SU-DHL-6 (cell line): ENCODE measurements around the gene UPK1A.
A peak's percentile ranks its signal among the peaks of the same experiment; 100 is the strongest.

Source experiments
- H2AFZ ChIP-seq: fragments of 200-600 bp; sonication (generic); 2 replicates; pipeline ENCODE4 v1.6.1; 2014; ENCODE audit warnings: low read depth, mild to moderate bottlenecking, moderate library complexity, mixed read lengths, antibody characterized with exemption, low read length; ENCODE audit not compliant: severe bottlenecking
- H3F3A ChIP-seq: fragments of 200-600 bp; shearing (Covaris generic); 2 replicates; pipeline ENCODE4 v1.6.0; 2016; ENCODE audit warnings: antibody characterized with exemption, mild to moderate bottlenecking; ENCODE audit not compliant: insufficient read depth
- H3K27ac ChIP-seq: fragments of 200-600 bp; sonication (generic); 2 replicates; pipeline ENCODE4 v1.5.1; 2016; ENCODE audit warnings: low read depth, mild to moderate bottlenecking, low read length, moderate library complexity, mixed read lengths
- H3K27me3 ChIP-seq: fragments of 200-600 bp; sonication (generic), shearing (Covaris generic); 2 replicates; pipeline ENCODE4 v1.6.0; 2014; ENCODE audit warnings: mild to moderate bottlenecking, low read length
- H3K36me3 ChIP-seq: fragments of 200-600 bp; sonication (generic); 2 replicates; pipeline ENCODE4 v1.6.1; 2014; ENCODE audit warnings: mild to moderate bottlenecking, low read length, mixed read lengths
- H3K4me2 ChIP-seq: fragments of 300-600, 200-600 bp; shearing (Covaris generic), sonication (generic); 2 replicates; pipeline ENCODE4 v1.6.0; 2014; ENCODE audit warnings: low read length, low read depth, mild to moderate bottlenecking; ENCODE audit not compliant: poor library complexity, severe bottlenecking
- H3K4me3 ChIP-seq: fragments of 200-600 bp; sonication (generic); 2 replicates; pipeline ENCODE4 v1.5.1; 2014; ENCODE audit warnings: antibody characterized with exemption, low read length, mild to moderate bottlenecking, mixed read lengths; ENCODE audit not compliant: insufficient read depth, poor library complexity, severe bottlenecking
- H3K79me2 ChIP-seq: fragments of 200-600 bp; sonication (generic); 2 replicates; pipeline ENCODE4 v1.6.1; 2014; ENCODE audit warnings: mild to moderate bottlenecking, low read length, moderate library complexity; ENCODE audit not compliant: insufficient read depth
- H3K9ac ChIP-seq: fragments of 200-600 bp; sonication (generic); 2 replicates; pipeline ENCODE4 v1.7.0; 2014; ENCODE audit warnings: mild to moderate bottlenecking, low read length
- H3K9me2 ChIP-seq: fragments of 200-600 bp; sonication (generic); replicated peaks from 2 replicates; pipeline ENCODE4 v1.6.1; 2014; ENCODE audit warnings: low read length; ENCODE audit not compliant: insufficient read depth
- H3K9me3 ChIP-seq: fragments of 200-600 bp; sonication (generic); 2 replicates; pipeline ENCODE4 v1.6.1; 2014; ENCODE audit warnings: low read length, mixed read lengths; ENCODE audit not compliant: insufficient read depth
- H4K20me1 ChIP-seq: fragments of 200-600 bp; sonication (generic); 2 replicates; pipeline ENCODE4 v1.6.1; 2014; ENCODE audit warnings: low read depth, mild to moderate bottlenecking, antibody characterized with exemption, low read length, moderate library complexity, mixed read lengths
- EZH2phosphoT487 ChIP-seq: fragments of 200-600 bp; sonication (generic), shearing (Covaris generic); conservative IDR thresholded peaks from 2 replicates; pipeline ENCODE4 v1.6.1; 2018; ENCODE audit warnings: mild to moderate bottlenecking, antibody characterized with exemption, low read length, moderate library complexity, mixed read lengths
- TF ChIP-seq, protein P1 (sequence below): fragments of 200-600 bp; sonication (generic); IDR thresholded peaks from one replicate; pipeline ENCODE4 v1.5.1; 2017; ENCODE audit warnings: antibody characterized with exemption, mild to moderate bottlenecking, low read length, moderate library complexity; ENCODE audit not compliant: insufficient read depth, poor library complexity, severe bottlenecking

UPK1A gene

DNA sequence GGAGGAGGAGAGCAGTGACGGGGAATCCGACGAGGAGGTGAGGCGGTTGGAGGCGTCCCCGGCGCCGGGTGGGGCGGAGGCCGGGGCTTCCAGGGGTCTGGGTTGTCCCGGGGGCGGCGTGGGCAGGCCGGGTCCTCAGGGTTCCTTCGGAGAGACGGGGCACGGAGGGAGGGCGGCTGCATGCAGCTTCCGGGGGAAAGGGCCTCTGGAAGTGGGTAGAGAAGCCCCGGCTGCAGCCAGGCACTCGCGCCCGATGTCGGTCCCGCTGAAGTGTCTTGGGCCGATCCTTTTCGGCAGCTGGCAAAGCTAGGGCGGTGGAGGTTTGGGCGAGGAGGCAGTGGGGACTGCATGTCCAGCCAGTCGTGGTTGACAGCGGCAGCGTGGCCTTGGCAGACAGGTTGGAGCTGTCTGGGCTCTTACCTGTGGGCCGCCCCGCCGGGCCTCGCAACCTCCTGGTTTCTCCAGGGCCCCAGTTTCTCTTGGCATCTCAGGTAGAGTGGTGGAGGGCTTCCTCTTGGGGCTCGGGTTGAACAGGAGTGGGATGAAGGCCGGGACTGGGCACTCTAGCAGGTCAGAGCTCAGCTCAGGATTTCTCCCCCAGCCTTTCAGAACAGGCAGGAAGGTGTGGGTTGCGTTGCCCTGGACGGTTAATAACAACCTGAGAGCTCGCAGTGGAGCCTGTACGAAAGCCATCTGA lies 52.2 kb downstream of the UPK1A start:
- H3K9ac ChIP-seq = peak overlapping the region; percentile 69
- no peaks in the 10 kb centered on the region for H3K36me3 ChIP-seq
- H3K79me2 ChIP-seq = peaks cover 22% of the 10 kb centered on the region
- H4K20me1 ChIP-seq = no peaks in the 10 kb centered on the region
- no peaks in the 10 kb centered on the region for H3F3A ChIP-seq
- peak overlapping the region; percentile 65 for H3K4me3 ChIP-seq
- H3K9me3 ChIP-seq = no peaks in the 10 kb centered on the region
- TF ChIP-seq EZH2phosphoT487 = no peak
- TF ChIP-seq, protein P1, sequence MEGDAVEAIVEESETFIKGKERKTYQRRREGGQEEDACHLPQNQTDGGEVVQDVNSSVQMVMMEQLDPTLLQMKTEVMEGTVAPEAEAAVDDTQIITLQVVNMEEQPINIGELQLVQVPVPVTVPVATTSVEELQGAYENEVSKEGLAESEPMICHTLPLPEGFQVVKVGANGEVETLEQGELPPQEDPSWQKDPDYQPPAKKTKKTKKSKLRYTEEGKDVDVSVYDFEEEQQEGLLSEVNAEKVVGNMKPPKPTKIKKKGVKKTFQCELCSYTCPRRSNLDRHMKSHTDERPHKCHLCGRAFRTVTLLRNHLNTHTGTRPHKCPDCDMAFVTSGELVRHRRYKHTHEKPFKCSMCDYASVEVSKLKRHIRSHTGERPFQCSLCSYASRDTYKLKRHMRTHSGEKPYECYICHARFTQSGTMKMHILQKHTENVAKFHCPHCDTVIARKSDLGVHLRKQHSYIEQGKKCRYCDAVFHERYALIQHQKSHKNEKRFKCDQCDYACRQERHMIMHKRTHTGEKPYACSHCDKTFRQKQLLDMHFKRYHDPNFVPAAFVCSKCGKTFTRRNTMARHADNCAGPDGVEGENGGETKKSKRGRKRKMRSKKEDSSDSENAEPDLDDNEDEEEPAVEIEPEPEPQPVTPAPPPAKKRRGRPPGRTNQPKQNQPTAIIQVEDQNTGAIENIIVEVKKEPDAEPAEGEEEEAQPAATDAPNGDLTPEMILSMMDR = no peak
- no peaks in the 10 kb centered on the region for H3K27me3 ChIP-seq
- H3K9me2 ChIP-seq = no peaks in the 10 kb centered on the region
- H2AFZ ChIP-seq = no peak overlapping the region
- H3K4me2 ChIP-seq = peak overlapping the region; percentile 60
- H3K27ac ChIP-seq = peak overlapping the region; percentile 59

DNA sequence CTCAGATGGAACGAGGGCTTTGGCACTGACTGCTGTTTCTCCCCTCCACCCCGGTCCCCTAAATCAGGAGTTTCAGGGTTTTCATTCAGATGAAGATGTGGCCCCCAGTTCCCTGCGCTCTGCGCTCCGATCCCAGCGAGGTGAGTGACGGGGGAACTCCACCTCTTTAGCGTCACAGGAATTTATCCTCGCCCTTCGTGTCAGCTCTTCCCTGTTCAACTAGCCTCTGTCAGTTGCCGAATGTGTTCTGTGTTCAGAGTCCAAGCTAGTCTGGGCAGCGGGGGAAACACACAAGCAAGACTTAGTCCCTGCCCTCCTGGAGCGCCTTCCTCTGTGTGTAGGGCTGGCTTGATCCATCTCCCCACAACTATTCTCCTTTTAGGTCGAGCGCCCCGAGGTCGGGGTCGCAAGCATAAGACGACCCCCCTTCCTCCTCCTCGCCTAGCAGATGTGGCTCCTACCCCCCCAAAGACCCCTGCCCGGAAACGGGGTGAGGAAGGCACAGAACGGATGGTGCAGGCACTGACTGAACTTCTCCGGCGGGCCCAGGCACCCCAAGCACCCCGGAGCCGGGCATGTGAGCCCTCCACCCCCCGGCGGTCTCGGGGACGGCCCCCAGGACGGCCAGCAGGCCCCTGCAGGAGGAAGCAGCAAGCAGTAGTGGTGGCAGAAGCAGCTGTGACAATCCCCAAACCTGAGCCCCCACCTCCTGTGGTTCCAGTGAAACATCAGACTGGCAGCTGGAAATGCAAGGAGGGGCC lies 53.3 kb downstream of the UPK1A start:
- Histone ChIP-seq H3K79me2 (peaks cover 22% of the 10 kb centered on the region), H3K9me3 (no peaks in the 10 kb centered on the region), H3K9ac (no peak overlapping the region), H3K4me2 (peak overlapping the region; percentile 60), H3F3A (no peaks in the 10 kb centered on the region), H3K27me3 (no peaks in the 10 kb centered on the region), H3K4me3 (peak overlapping the region; percentile 65), H2AFZ (no peak overlapping the region), H4K20me1 (no peaks in the 10 kb centered on the region), H3K36me3 (no peaks in the 10 kb centered on the region), H3K9me2 (no peaks in the 10 kb centered on the region), H3K27ac (no peak overlapping the region)
- TF ChIP-seq, protein P1 = no peak
- no peak for TF ChIP-seq EZH2phosphoT487

DNA sequence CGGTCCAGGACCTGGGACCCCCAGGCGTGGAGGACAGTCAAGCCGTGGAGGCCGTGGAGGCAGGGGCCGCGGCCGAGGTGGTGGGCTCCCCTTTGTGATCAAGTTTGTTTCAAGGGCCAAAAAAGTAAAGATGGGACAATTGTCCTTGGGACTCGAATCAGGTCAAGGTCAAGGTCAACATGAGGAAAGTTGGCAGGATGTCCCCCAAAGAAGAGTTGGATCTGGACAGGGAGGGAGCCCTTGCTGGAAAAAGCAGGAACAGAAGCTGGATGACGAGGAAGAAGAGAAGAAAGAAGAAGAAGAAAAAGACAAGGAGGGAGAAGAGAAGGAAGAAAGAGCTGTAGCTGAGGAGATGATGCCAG lies 53.8 kb downstream of the UPK1A start:
- H3K79me2 ChIP-seq = peaks cover 22% of the 10 kb centered on the region
- H3K9ac ChIP-seq = no peak overlapping the region

More for the DNA sequence above, 53.8 kb downstream of the UPK1A start:
- Histone ChIP-seq H3K36me3 (no peaks in the 10 kb centered on the region), H3K9me2 (no peaks in the 10 kb centered on the region), H3K4me2 (no peak overlapping the region), H3K9me3 (no peaks in the 10 kb centered on the region), H4K20me1 (no peaks in the 10 kb centered on the region), H3K27me3 (no peaks in the 10 kb centered on the region), H3F3A (no peaks in the 10 kb centered on the region), H2AFZ (no peak overlapping the region), H3K4me3 (no peak overlapping the region), H3K27ac (no peak overlapping the region)
- TF ChIP-seq, protein P1 = no peak
- no peak for TF ChIP-seq EZH2phosphoT487
